Activated B cell treated with CpG ODN at 0.5 μM for 24 hours (primary cell): ENCODE measurements around the gene MGAT4C. TPM values are rescaled to one million over a fixed set of nuclear protein-coding genes. Genes with fewer than 3 reads are reported as not detected.

ENCODE experiments used
- ATAC-seq: fragments of 200-7000 bp; cut with Tn5 transposase; one replicate; pipeline ENCODE4 v1.10.0; 2021; ENCODE audit warnings: low read depth, mild to moderate bottlenecking, moderate library complexity
- CTCF ChIA-PET: fragments of 350-600 bp; sonication (Branson Sonifier 250); formaldehyde crosslinking; loops from one replicate; lab custom pipeline; 2021; ENCODE audit warnings: antibody characterized with exemption; lab: Charles Lee
- POLR2A ChIA-PET: fragments of 350-600 bp; sonication (Branson Sonifier 250); formaldehyde crosslinking; loops from one replicate; lab custom pipeline; 2021; ENCODE audit warnings: antibody characterized with exemption; lab: Charles Lee
- DNase-seq: peaks from one replicate; pipeline ENCODE4 v3.0.0; 2022
- H3K27ac Mint-ChIP-seq: one replicate; pipeline ENCODE4 v1.8.0; 2020; ENCODE audit warnings: mixed read lengths
- H3K27me3 Mint-ChIP-seq: one replicate; pipeline ENCODE4 v1.8.0; 2021; ENCODE audit warnings: mixed read lengths
- H3K36me3 Mint-ChIP-seq: one replicate; pipeline ENCODE4 v1.8.0; 2021; ENCODE audit warnings: low read depth, mixed read lengths
- H3K4me1 Mint-ChIP-seq: one replicate; pipeline ENCODE4 v1.8.0; 2021; ENCODE audit warnings: mixed read lengths
- H3K4me3 Mint-ChIP-seq: one replicate; pipeline ENCODE4 v1.8.0; 2020; ENCODE audit warnings: mild to moderate bottlenecking, mixed read lengths
- H3K9me3 Mint-ChIP-seq: one replicate; pipeline ENCODE4 v1.8.0; 2020; ENCODE audit warnings: mixed read lengths
- CTCF ChIP-seq: fragments of 200-600 bp; IDR thresholded peaks from one replicate; pipeline ENCODE4 v1.8.0; 2022; ENCODE audit warnings: antibody characterized with exemption, mild to moderate bottlenecking
- intact Hi-C: fragments of 100-400 bp; cut with micrococcal nuclease; formaldehyde crosslinking; loops from one replicate; pipeline ENCODE4 v1.15.1; 2024
- total RNA-seq: library from RNA; stranded (reverse); gene quantifications from 2 replicates; pipeline ENCODE4 v1.2.3, GENCODE V29; 2022

MGAT4C gene
- total RNA-seq, 1 donor from 2014 or later, result not detected

GRCh38 chr12:85983601-85984000 is 272.6 kb downstream of the MGAT4C start:
- Mint-ChIP-seq H3K27ac (no peak overlapping the region), H3K27me3 (no peaks in the 10 kb centered on the region), H3K36me3 (no peaks in the 10 kb centered on the region), H3K4me1 (no peaks in the 10 kb centered on the region), H3K9me3 (peaks cover 7% of the 10 kb centered on the region), H3K4me3 (no peak overlapping the region)
- intact Hi-C loops, result no loop called here
- DNase-seq (no peak), ATAC-seq (no peak)
- TF ChIP-seq CTCF, result no peak
- POLR2A ChIA-PET, result no interaction called here
- CTCF ChIA-PET, result no interaction called here

GRCh38 chr12:85979641-85980040 is 276.6 kb downstream of the MGAT4C start:
- intact Hi-C loops, result no loop called here
- peaks cover 3% of the 10 kb centered on the region for H3K9me3 Mint-ChIP-seq
- no peak overlapping the region for H3K27ac Mint-ChIP-seq
- TF ChIP-seq CTCF, result no peak
- H3K4me3 Mint-ChIP-seq, result no peak overlapping the region
- no peaks in the 10 kb centered on the region for H3K4me1 Mint-ChIP-seq
- ATAC-seq (no peak), DNase-seq (no peak)
- H3K36me3 Mint-ChIP-seq, result no peaks in the 10 kb centered on the region
- ChIA-PET CTCF (no interaction called here), POLR2A (no interaction called here)
- H3K27me3 Mint-ChIP-seq, result no peaks in the 10 kb centered on the region

- H3K36me3 Mint-ChIP-seq, result no peaks in the 10 kb centered on the region
- H3K27ac Mint-ChIP-seq, result no peak overlapping the region
- DNase-seq (no peak), ATAC-seq (no peak)
- no peaks in the 10 kb centered on the region for H3K27me3 Mint-ChIP-seq
- peaks cover 3% of the 10 kb centered on the region for H3K9me3 Mint-ChIP-seq
- no peak for TF ChIP-seq CTCF
- intact Hi-C loops, result no loop called here
- no peak overlapping the region for H3K4me3 Mint-ChIP-seq
- H3K4me1 Mint-ChIP-seq, result no peaks in the 10 kb centered on the region
- ChIA-PET POLR2A (no interaction called here), CTCF (no interaction called here)
Observed at GRCh38 chr12:85975716-85976115, 280.5 kb downstream of the MGAT4C start.

GRCh38 chr12:85971800-85972199 is 284.4 kb downstream of the MGAT4C start:
- no peak for ATAC-seq
- Mint-ChIP-seq H3K27ac (no peak overlapping the region), H3K4me3 (no peak overlapping the region), H3K27me3 (no peaks in the 10 kb centered on the region), H3K36me3 (no peaks in the 10 kb centered on the region), H3K9me3 (no peaks in the 10 kb centered on the region), H3K4me1 (no peaks in the 10 kb centered on the region)
- DNase-seq, result no peak
- POLR2A ChIA-PET, result no interaction called here
- CTCF ChIA-PET, result no interaction called here
- no peak for TF ChIP-seq CTCF
- intact Hi-C loops, result no loop called here

- Mint-ChIP-seq H3K36me3 (no peaks in the 10 kb centered on the region), H3K27ac (no peak overlapping the region), H3K27me3 (no peaks in the 10 kb centered on the region), H3K4me3 (no peak overlapping the region), H3K4me1 (no peaks in the 10 kb centered on the region), H3K9me3 (no peaks in the 10 kb centered on the region)
- TF ChIP-seq CTCF, result no peak
- ATAC-seq, result no peak
- POLR2A ChIA-PET, result no interaction called here
- DNase-seq, result no peak
- intact Hi-C loops, result no loop called here
- CTCF ChIA-PET, result no interaction called here
Observed at GRCh38 chr12:85968606-85969005, 287.6 kb downstream of the MGAT4C start.
